ENCODE measurements around the gene AGBL1. TPM values are rescaled to one million over a fixed set of nuclear protein-coding genes. Genes with fewer than 3 reads are reported as not detected.

The AGBL1 gene
- total RNA-seq, 1 experiment from 2014 or later = not detected

DNA sequence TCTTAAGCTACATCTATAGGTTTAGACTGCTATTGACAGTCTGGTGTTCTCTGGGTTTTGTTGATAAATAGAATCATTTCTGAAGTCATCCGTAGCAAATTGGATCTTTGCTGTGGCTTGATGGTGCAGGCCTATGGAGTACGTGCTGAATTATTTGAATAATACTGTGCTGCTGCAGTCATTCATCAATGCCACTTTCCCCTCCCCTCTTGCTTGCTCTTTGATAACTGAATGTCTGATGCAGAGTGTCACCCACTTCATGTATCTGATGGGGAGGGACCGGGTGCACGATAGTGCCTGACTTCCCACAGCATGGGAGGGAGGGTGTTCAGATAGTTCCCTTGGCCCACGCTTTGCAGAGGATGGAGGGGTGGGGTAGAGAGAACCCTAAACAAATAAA, 179.9 kb downstream of the AGBL1 start:
- Histone ChIP-seq H2BK120ac (ENCODE audit: low read depth, low read length, poor library complexity, severe bottlenecking) (no peak overlapping the region), H3K4me2 (ENCODE audit: insufficient read depth, insufficient read length, low read length) (no peak overlapping the region), H4K20me1 (ENCODE audit: control insufficient read depth, insufficient read depth, insufficient read length) (no peaks in the 10 kb centered on the region), H3K9ac (ENCODE audit: extremely low read depth, insufficient read length, low read length) (no peak overlapping the region), H2BK5ac (ENCODE audit: insufficient read length, low read length) (no peak overlapping the region), H3K56ac (ENCODE audit: insufficient read length, low read depth, low read length) (no peak overlapping the region), H2BK12ac (ENCODE audit: insufficient read length, low read depth, low read length) (no peak overlapping the region), H3K79me1 (ENCODE audit: insufficient read depth, low read depth, low read length, poor library complexity, severe bottlenecking) (no peaks in the 10 kb centered on the region), H3K27me3 (ENCODE audit: insufficient read depth, low read length) (no peaks in the 10 kb centered on the region), H3K18ac (ENCODE audit: insufficient read length, low read depth, low read length) (no peak overlapping the region), H3K23me2 (ENCODE audit: insufficient read length, low read depth, low read length, poor library complexity, severe bottlenecking) (no peaks in the 10 kb centered on the region), H2BK20ac (ENCODE audit: low read depth, low read length, poor library complexity, severe bottlenecking) (no peak overlapping the region), H3K14ac (ENCODE audit: insufficient read depth, low read length) (no peak overlapping the region), H3K9me3 (ENCODE audit: control insufficient read depth, low read depth, low read length) (no peaks in the 10 kb centered on the region), H3K79me2 (ENCODE audit: insufficient read depth, low read length) (no peaks in the 10 kb centered on the region), H4K8ac (replicated peaks; ENCODE audit: insufficient read length, low read depth, low read length) (no peak overlapping the region), H2BK15ac (ENCODE audit: low read depth, low read length) (no peak overlapping the region), H2AK5ac (ENCODE audit: insufficient read length, low read length) (no peak overlapping the region), H2AFZ (ENCODE audit: low read length) (no peak overlapping the region), H3K23ac (ENCODE audit: insufficient read length, low read depth, low read length) (no peak overlapping the region), H4K91ac (ENCODE audit: insufficient read length, low read depth, low read length) (no peak overlapping the region), H3K4me1 (ENCODE audit: insufficient read depth, low read length) (no peaks in the 10 kb centered on the region), H3K4ac (ENCODE audit: low read depth, low read length) (no peak overlapping the region), H3T11ph (ENCODE audit: low read length) (no peak overlapping the region), H4K5ac (ENCODE audit: insufficient read length, low read depth, low read length) (no peak overlapping the region), H3K27ac (ENCODE audit: insufficient read length, low read depth, low read length) (no peak overlapping the region)
- Mint-ChIP-seq H3K27ac (no peak overlapping the region), H3K27me3 (ENCODE audit: low read depth) (no peaks in the 10 kb centered on the region), H3K4me3 (no peak overlapping the region), H3K9me3 (no peaks in the 10 kb centered on the region), H3K36me3 (ENCODE audit: insufficient read depth in 1 of 3, low read depth in 3 of 3) (no peaks in the 10 kb centered on the region), H3K4me1 (no peaks in the 10 kb centered on the region)
- no CpG with 5 or more reads among the region's 5 CpGs for WGBS (ENCODE audit: extremely low coverage, insufficient read length, low lambda C conversion rate)
- no peak for DNase-seq
- TF ChIP-seq, protein P1, sequence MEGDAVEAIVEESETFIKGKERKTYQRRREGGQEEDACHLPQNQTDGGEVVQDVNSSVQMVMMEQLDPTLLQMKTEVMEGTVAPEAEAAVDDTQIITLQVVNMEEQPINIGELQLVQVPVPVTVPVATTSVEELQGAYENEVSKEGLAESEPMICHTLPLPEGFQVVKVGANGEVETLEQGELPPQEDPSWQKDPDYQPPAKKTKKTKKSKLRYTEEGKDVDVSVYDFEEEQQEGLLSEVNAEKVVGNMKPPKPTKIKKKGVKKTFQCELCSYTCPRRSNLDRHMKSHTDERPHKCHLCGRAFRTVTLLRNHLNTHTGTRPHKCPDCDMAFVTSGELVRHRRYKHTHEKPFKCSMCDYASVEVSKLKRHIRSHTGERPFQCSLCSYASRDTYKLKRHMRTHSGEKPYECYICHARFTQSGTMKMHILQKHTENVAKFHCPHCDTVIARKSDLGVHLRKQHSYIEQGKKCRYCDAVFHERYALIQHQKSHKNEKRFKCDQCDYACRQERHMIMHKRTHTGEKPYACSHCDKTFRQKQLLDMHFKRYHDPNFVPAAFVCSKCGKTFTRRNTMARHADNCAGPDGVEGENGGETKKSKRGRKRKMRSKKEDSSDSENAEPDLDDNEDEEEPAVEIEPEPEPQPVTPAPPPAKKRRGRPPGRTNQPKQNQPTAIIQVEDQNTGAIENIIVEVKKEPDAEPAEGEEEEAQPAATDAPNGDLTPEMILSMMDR (conservative IDR thresholded peaks at IDR 0.05) = no peak

All from H9 (cell line).